ENCODE results near the gene RAET1E. TPM values are rescaled to one million over a fixed set of nuclear protein-coding genes. Genes with fewer than 3 reads are reported as not detected.

Gene RAET1E
- total RNA-seq, 1 experiment from 2014 or later = 11.3 TPM

Other genes with a start within 250 kb of the RAET1E start
- 19.2 and 22.3 TPM in 2 replicates for gene KATNA1, start 249.4 kb downstream of the RAET1E start, total RNA-seq (2014; rRNA removed; shearing (Covaris generic))
- gene LATS1, start 180.0 kb downstream of the RAET1E start, total RNA-seq (2014; rRNA removed; shearing (Covaris generic)) = 15.0 and 17.9 TPM in 2 replicates
- 42.5 and 49.7 TPM in 2 replicates for gene NUP43, start 151.6 kb downstream of the RAET1E start, total RNA-seq (2014; rRNA removed; shearing (Covaris generic))
- gene PCMT1, start 148.4 kb downstream of the RAET1E start, total RNA-seq (2014; rRNA removed; shearing (Covaris generic)) = 132 and 158 TPM in 2 replicates
- gene LRP11, start 33.8 kb downstream of the RAET1E start, total RNA-seq (2014; rRNA removed; shearing (Covaris generic)) = 17.4 and 17.7 TPM in 2 replicates
- gene RAET1G, start 25.0 kb upstream of the RAET1E start, total RNA-seq (2014; rRNA removed; shearing (Covaris generic)) = 1.6 and 2.4 TPM in 2 replicates
- 11.6 and 12.2 TPM in 2 replicates for gene ULBP2, start 43.9 kb upstream of the RAET1E start, total RNA-seq (2014; rRNA removed; shearing (Covaris generic))
- not detected in 2 replicates for gene ULBP1, start 65.8 kb upstream of the RAET1E start, total RNA-seq (2014; rRNA removed; shearing (Covaris generic))
- not detected in 2 replicates for gene RAET1L, start 127.4 kb upstream of the RAET1E start, total RNA-seq (2014; rRNA removed; shearing (Covaris generic))
- gene ULBP3, start 171.0 kb upstream of the RAET1E start, total RNA-seq (2014; rRNA removed; shearing (Covaris generic)) = 14.1 and 18.3 TPM in 2 replicates
- 0.66 and 0.80 TPM in 2 replicates for gene PPP1R14C, start 244.9 kb upstream of the RAET1E start, total RNA-seq (2014; rRNA removed; shearing (Covaris generic))

Data from HT1080 (cell line).